Ascending aorta (tissue), 2 donors: Measurements from ENCODE around the gene ALPK3. TPM values are rescaled to one million over a fixed set of nuclear protein-coding genes. Genes with fewer than 3 reads are reported as not detected.

Experiments
- DNase-seq, 2 donors: peaks; one replicate each; pipeline ENCODE4 v3.0.0-alpha.2; 2019; ENCODE audit warnings: low spot score in 2 of 2
- H3K27ac ChIP-seq, 2 donors: fragments of 200-600 bp; sonication (generic); one replicate each; pipeline ENCODE4 v1.5.1; 2016 to 2017; ENCODE audit warnings: mild to moderate bottlenecking in 1 of 2
- H3K27me3 ChIP-seq: fragments of 200-600 bp; sonication (generic); one replicate; pipeline ENCODE4 v1.5.1; 2017
- H3K36me3 ChIP-seq, 2 donors: fragments of 200-600 bp; sonication (generic); one replicate each; pipeline ENCODE4 v1.5.1; 2016
- H3K4me1 ChIP-seq, 2 donors: fragments of 200-600 bp; sonication (generic); one replicate each; pipeline ENCODE4 v1.5.1; 2016 to 2017; ENCODE audit warnings: mild to moderate bottlenecking in 1 of 2
- H3K4me3 ChIP-seq, 2 donors: fragments of 200-600 bp; sonication (generic); one replicate each; pipeline ENCODE4 v1.5.1; 2016 to 2017; ENCODE audit warnings: mild to moderate bottlenecking in 1 of 2
- H3K9me3 ChIP-seq, 2 donors: fragments of 200-600 bp; sonication (generic); one replicate each; pipeline ENCODE4 v1.5.1; 2016
- intact Hi-C: fragments of 100-400 bp; cut with DNase I; formaldehyde crosslinking; loops from one replicate; pipeline ENCODE4 v1.15.1; 2023
- total RNA-seq: library from RNA; depleted of rRNA; stranded (reverse); fragments of >200 nt; gene quantifications from one replicate; pipeline ENCODE4 v1.1.0, GENCODE V29; 2016
- TF ChIP-seq, protein P1 (sequence below), 3 experiments: fragments of 200-600 bp in 2 of 3; fragments of 450-650 bp in 1 of 3; sonication (generic) in 2 of 3; IDR thresholded peaks; one replicate each; pipeline ENCODE4 v1.5.1; 2016 to 2019; ENCODE audit warnings: antibody characterized with exemption in 3 of 3, mild to moderate bottlenecking in 1 of 3, moderate library complexity in 1 of 3

ALPK3 gene
- total RNA-seq, 1 donor from 2014 or later = 38.0 TPM

GRCh38 chr15:84832448-84833040 lies 15.4 kb downstream of the ALPK3 start:
- Histone ChIP-seq H3K4me3 (no peak overlapping the region), H3K4me1 (peaks cover 9 to 31% of the 10 kb centered on the region in 2 donors), H3K36me3 (peaks cover 21 to 24% of the 10 kb centered on the region in 2 donors), H3K9me3 (no peaks in the 10 kb centered on the region), H3K27me3 (no peaks in the 10 kb centered on the region), H3K27ac (peak overlapping the region in 1 of 2 donors; percentile 51)
- intact Hi-C loops = no loop called here
- DNase-seq = peak in 1 of 2 donors; percentile 7
- TF ChIP-seq, protein P1, sequence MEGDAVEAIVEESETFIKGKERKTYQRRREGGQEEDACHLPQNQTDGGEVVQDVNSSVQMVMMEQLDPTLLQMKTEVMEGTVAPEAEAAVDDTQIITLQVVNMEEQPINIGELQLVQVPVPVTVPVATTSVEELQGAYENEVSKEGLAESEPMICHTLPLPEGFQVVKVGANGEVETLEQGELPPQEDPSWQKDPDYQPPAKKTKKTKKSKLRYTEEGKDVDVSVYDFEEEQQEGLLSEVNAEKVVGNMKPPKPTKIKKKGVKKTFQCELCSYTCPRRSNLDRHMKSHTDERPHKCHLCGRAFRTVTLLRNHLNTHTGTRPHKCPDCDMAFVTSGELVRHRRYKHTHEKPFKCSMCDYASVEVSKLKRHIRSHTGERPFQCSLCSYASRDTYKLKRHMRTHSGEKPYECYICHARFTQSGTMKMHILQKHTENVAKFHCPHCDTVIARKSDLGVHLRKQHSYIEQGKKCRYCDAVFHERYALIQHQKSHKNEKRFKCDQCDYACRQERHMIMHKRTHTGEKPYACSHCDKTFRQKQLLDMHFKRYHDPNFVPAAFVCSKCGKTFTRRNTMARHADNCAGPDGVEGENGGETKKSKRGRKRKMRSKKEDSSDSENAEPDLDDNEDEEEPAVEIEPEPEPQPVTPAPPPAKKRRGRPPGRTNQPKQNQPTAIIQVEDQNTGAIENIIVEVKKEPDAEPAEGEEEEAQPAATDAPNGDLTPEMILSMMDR (IDR thresholded peaks at IDR 0.05) = no peak

DNA sequence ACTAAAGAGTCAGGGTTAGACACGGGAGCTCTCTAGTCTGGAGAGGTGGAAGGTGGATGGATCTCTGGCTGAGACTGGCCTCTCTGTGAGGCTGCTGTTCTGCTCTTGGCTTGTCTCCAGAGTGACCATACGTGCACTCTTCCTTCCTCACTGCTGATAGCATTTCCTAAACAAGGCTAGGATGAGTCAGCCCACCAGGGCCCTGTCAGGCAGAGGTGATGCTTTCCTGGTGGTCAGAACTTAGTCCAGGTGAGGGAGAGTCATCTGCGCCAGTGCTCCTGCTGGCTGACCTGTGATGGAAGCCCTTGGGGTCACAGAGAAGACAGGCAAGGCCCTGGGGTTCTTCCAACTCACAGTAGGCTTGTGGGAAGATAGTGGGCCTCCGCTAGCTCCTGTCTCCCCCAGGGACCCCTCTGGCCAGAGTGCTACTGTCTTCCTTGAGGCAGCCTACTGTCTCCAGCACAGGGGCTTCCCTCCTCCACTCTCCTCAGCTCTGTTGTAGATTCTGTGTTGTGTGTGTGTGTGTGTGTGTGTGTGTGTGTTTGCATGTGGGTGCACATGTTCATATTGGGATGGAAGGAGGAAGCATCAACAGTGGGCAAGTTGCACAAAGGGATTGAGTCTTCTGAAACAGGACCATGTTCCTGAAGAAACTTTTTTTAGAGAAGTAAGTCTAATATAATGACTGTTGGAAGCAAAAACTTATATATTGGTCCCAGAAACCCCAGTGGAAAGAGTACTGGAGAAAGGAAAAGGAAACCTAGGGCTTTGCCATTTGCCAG lies 16.5 kb downstream of the ALPK3 start:
- Histone ChIP-seq H3K27me3 (no peaks in the 10 kb centered on the region), H3K4me1 (peaks cover 5 to 26% of the 10 kb centered on the region in 2 donors), H3K36me3 (peaks cover 24% of the 10 kb centered on the region in 2 donors), H3K9me3 (no peaks in the 10 kb centered on the region), H3K4me3 (no peak overlapping the region), H3K27ac (peak overlapping the region in 1 of 2 donors; percentile 51)
- TF ChIP-seq, protein P1 (IDR thresholded peaks at IDR 0.05) = no peak
- intact Hi-C loops = no loop called here
- peak in 1 of 2 donors; percentile 63 for DNase-seq

DNA sequence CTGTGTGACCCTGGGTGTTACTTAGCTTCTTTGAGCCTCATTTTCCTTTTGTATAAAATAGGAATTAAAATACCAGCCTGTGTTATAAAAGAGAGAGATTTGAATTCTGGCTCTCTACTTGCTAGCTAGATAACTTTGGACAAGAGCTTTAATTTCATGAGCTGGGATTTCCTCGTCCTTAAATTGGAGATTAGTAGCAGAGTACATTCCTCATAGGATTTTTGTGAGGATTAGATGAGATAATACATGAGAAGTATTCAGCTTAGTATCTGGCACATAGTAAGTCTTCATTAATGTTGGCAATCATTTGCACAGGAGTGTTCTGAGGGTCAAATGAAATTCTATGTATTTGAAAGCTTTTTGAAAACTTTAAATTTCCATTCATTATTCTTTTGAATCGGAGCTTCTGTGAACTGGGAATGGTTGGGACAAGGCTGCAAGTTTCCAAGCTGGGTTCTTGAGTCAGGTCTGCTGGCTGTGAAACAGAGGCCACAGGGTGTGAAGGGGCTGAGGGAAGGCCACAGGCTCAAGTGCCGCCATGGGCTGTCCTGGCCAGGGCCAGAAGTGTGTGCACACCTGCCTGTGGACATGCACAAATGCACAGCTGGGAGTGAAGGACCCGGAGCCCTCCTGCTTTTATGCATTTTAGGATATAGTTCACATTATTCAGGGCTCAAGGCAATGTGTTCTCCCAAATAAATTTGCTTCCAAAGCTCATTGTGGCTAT lies 17.2 kb downstream of the ALPK3 start:
- Histone ChIP-seq H3K36me3 (peaks cover 24 to 28% of the 10 kb centered on the region in 2 donors), H3K27ac (peak overlapping the region in 1 of 2 donors; percentile 97), H3K4me1 (peaks cover 7 to 32% of the 10 kb centered on the region in 2 donors), H3K27me3 (no peaks in the 10 kb centered on the region), H3K9me3 (no peaks in the 10 kb centered on the region), H3K4me3 (no peak overlapping the region)
- TF ChIP-seq, protein P1 (IDR thresholded peaks at IDR 0.05) = no peak
- peak in 1 of 2 donors; percentile 55 for DNase-seq
- intact Hi-C loops = no loop called here

- Histone ChIP-seq H3K4me3 (no peak overlapping the region), H3K9me3 (no peaks in the 10 kb centered on the region), H3K36me3 (peaks cover 29 to 34% of the 10 kb centered on the region in 2 donors), H3K27me3 (no peaks in the 10 kb centered on the region), H3K4me1 (peaks cover 11 to 38% of the 10 kb centered on the region in 2 donors), H3K27ac (peak overlapping the region in 1 of 2 donors; percentile 97)
- peak in 1 of 2 donors; percentile 52 for DNase-seq
- TF ChIP-seq, protein P1 (IDR thresholded peaks at IDR 0.05) = no peak
- intact Hi-C loops = no loop called here
These were observed 17.8 kb downstream of the ALPK3 start for GRCh38 chr15:84834969-84835368.

- no peaks in the 10 kb centered on the region for H3K9me3 ChIP-seq
- no peak overlapping the region for H3K4me3 ChIP-seq
- intact Hi-C loops = no loop called here
- TF ChIP-seq, protein P1 (IDR thresholded peaks at IDR 0.05) = no peak
- H3K36me3 ChIP-seq = peaks cover 29 to 36% of the 10 kb centered on the region in 2 donors
- H3K4me1 ChIP-seq = peaks cover 17 to 46% of the 10 kb centered on the region in 2 donors
- peak overlapping the region in 1 of 2 donors; percentile 97 for H3K27ac ChIP-seq
- no peaks in the 10 kb centered on the region for H3K27me3 ChIP-seq
- DNase-seq = peak in 1 of 2 donors; percentile 31
These were observed 18.6 kb downstream of the ALPK3 start for GRCh38 chr15:84835661-84836337.
